Lung (tissue), 12 donors: ENCODE results near the gene MAP3K7CL. TPM values are rescaled to one million over a fixed set of nuclear protein-coding genes. Genes with fewer than 3 reads are reported as not detected.

ENCODE experiments used
- ATAC-seq: fragments of 200-7000 bp; cut with Tn5 transposase; one replicate; pipeline ENCODE4 v1.9.1; 2020; ENCODE audit warnings: moderate number of reproducible peaks; ENCODE audit not compliant: insufficient read depth, low FRiP score
- DNase-seq, 3 donors: peaks; one replicate each; pipeline ENCODE4 v3.0.0-alpha.2; 2013 to 2017
- H3K27ac ChIP-seq, 2 donors: one replicate each; pipeline ENCODE4 v1.5.1; 2013; ENCODE audit warnings: mild to moderate bottlenecking in 2 of 2, moderate library complexity in 2 of 2, control low read depth in 1 of 2, inconsistent platforms in 1 of 2, low read depth in 1 of 2, low read length in 1 of 2
- H3K27me3 ChIP-seq, 3 donors: one replicate each; pipeline ENCODE4 v1.5.1; 2013; ENCODE audit warnings: low read length in 2 of 3; ENCODE audit not compliant: control insufficient read depth in 3 of 3, insufficient read depth in 3 of 3
- H3K36me3 ChIP-seq, 4 donors: one replicate each; pipeline ENCODE4 v1.5.1; 2013; ENCODE audit warnings: low read length in 4 of 4, mild to moderate bottlenecking in 1 of 4, moderate library complexity in 1 of 4; ENCODE audit not compliant: control insufficient read depth in 4 of 4, insufficient read depth in 4 of 4
- H3K4me1 ChIP-seq, 5 donors: one replicate each; pipeline ENCODE4 v1.5.1; 2013; ENCODE audit warnings: low read length in 5 of 5, mild to moderate bottlenecking in 2 of 5, moderate library complexity in 1 of 5; ENCODE audit not compliant: control insufficient read depth in 5 of 5, insufficient read depth in 5 of 5
- H3K4me3 ChIP-seq: one replicate; pipeline ENCODE4 v1.5.1; 2013; ENCODE audit warnings: mild to moderate bottlenecking, control low read depth, moderate library complexity
- H3K9ac ChIP-seq, 2 donors: one replicate each; pipeline ENCODE4 v1.5.1; 2013; ENCODE audit warnings: low read length in 2 of 2, control low read depth in 1 of 2; ENCODE audit not compliant: insufficient read depth in 1 of 2
- H3K9me3 ChIP-seq, 4 donors: one replicate each; pipeline ENCODE4 v1.5.1; 2013; ENCODE audit warnings: low read length in 3 of 4, mild to moderate bottlenecking in 1 of 4, moderate library complexity in 1 of 4; ENCODE audit not compliant: control insufficient read depth in 4 of 4, insufficient read depth in 3 of 4
- CTCF ChIP-seq: IDR thresholded peaks from 2 replicates; pipeline ENCODE4 v1.5.1; 2012; ENCODE audit warnings: mild to moderate bottlenecking; ENCODE audit errors: control extremely low read depth, extremely low read depth
- WGBS, 2 donors: extraction: QIAGEN DNeasy Blood & Tissue Kit; methylation state at CpG; one replicate each; pipeline ENCODE4 v1.1.7; 2013; 5-methylcytosine and 5-hydroxymethylcytosine counted together
- polyA plus RNA-seq, 2 donors: library from polyadenylated mRNA; stranded (reverse); fragments of 200-250 nt; gene quantifications; one replicate each; pipeline ENCODE4 v1.2.1, GENCODE V29; 2013
- total RNA-seq, 2 donors: library from RNA; depleted of rRNA in 1 of 2; stranded (reverse); fragments of >200 nt in 1 of 2; gene quantifications; one replicate each; pipeline ENCODE4 v1.2.1, GENCODE V29; 2014 to 2021
- donor health status: control.
- donor health status: control.
- donor health status: Bipolar disorder and iron deficiency.
- donor health status: healthy.
- donor health status: DM: yes; HTN: yes; CAD: no.

MAP3K7CL gene
- total and polyA plus RNA-seq, 4 donors = 5.6 to 15.1 (median 8.3) TPM

GRCh38 chr21:29125979-29126378 lies 4.5 kb upstream of the MAP3K7CL start:
- DNase-seq = no peak

GRCh38 chr21:29133241-29133640 lies 2.8 kb downstream of the MAP3K7CL start:
- no peak for TF ChIP-seq CTCF
- Histone ChIP-seq H3K4me1 (no peaks in the 10 kb centered on the region), H3K27me3 (peaks cover 0 to 4% (median 0%) of the 10 kb centered on the region in 3 donors), H3K27ac (no peak overlapping the region), H3K9me3 (peaks cover 0 to 2% (median 0%) of the 10 kb centered on the region in 4 donors), H3K9ac (no peak overlapping the region), H3K4me3 (no peak overlapping the region), H3K36me3 (no peaks in the 10 kb centered on the region)
- 94 to 96% methylated on average over 7 of the region's 7 CpGs for WGBS, 2 donors
- no peak for ATAC-seq
- DNase-seq = no peak

More at GRCh38 chr21:29125979-29126378, 4.5 kb upstream of the MAP3K7CL start:
- no peak overlapping the region for H3K27ac ChIP-seq
- no peaks in the 10 kb centered on the region for H3K4me1 ChIP-seq
- no peak overlapping the region for H3K9ac ChIP-seq
- no peak for ATAC-seq
- WGBS, 2 donors = 70 to 84% methylated on average over 3 of the region's 3 CpGs
- no peaks in the 10 kb centered on the region for H3K36me3 ChIP-seq
- H3K9me3 ChIP-seq = peaks cover 0 to 2% (median 0%) of the 10 kb centered on the region in 4 donors
- no peaks in the 10 kb centered on the region for H3K27me3 ChIP-seq
- TF ChIP-seq CTCF = no peak
- no peak overlapping the region for H3K4me3 ChIP-seq

- Histone ChIP-seq H3K4me3 (no peak overlapping the region), H3K9ac (no peak overlapping the region), H3K27ac (no peak overlapping the region), H3K27me3 (peaks cover 0 to 4% (median 0%) of the 10 kb centered on the region in 3 donors), H3K36me3 (no peaks in the 10 kb centered on the region), H3K9me3 (peaks cover 0 to 2% (median 0%) of the 10 kb centered on the region in 4 donors), H3K4me1 (no peaks in the 10 kb centered on the region)
- TF ChIP-seq CTCF = no peak
- ATAC-seq (no peak), DNase-seq (no peak)
- WGBS, 2 donors = 85 to 89% methylated on average over 5 of the region's 5 CpGs
These were observed 3.4 kb downstream of the MAP3K7CL start for GRCh38 chr21:29133796-29134195.

DNA sequence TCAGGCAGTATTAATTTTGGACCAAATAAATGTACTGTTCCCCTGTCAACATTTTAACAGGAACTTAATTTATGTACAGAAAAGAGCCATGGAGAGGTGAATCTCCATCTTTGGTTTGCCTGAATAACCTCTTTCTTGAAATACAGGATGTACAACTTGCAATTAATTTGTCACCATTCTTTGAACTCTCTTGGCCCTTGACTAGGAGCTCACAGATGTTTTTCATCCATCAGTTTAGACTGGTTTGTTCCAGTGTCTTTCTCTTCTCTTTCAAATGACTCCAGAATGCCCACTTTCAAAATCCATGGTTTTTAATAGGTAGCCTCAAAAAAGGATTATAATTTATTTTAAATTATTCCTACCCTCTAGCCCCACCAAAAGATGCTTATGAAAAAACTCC lies 5.0 kb downstream of the MAP3K7CL start:
- Histone ChIP-seq H3K9me3 (no peaks in the 10 kb centered on the region), H3K36me3 (no peaks in the 10 kb centered on the region), H3K4me1 (no peaks in the 10 kb centered on the region), H3K27me3 (peaks cover 0 to 4% (median 0%) of the 10 kb centered on the region in 3 donors), H3K4me3 (no peak overlapping the region), H3K27ac (no peak overlapping the region), H3K9ac (no peak overlapping the region)
- no peak for TF ChIP-seq CTCF
- ATAC-seq (no peak), DNase-seq (no peak)
